Astrocyte of the cerebellum (primary cell): ENCODE measurements around the gene TNFRSF25.

Experiments
- DNase-seq: peaks from one replicate; pipeline ENCODE4 v3.0.0-alpha.2; 2011; ENCODE audit warnings: low read depth
- H3K4me3 ChIP-seq: 2 replicates; pipeline ENCODE4 v1.5.1; 2011; ENCODE audit warnings: mild to moderate bottlenecking, low read depth, low read length, moderate library complexity
- CTCF ChIP-seq: IDR thresholded peaks from 2 replicates; pipeline ENCODE4 v1.5.1; 2012; ENCODE audit warnings: low read length, low read depth, moderate library complexity, mild to moderate bottlenecking; ENCODE audit errors: missing control alignments
- in situ Hi-C: cut with HindIII; loops from 2 replicates; pipeline ENCODE4 v1.10.0; 2017; ENCODE audit warnings: low sequenced_read_pairs

TNFRSF25 gene

GRCh38 chr1:6488602-6489382 is 22.8 kb upstream of the TNFRSF25 start:
- in situ Hi-C loops: no loop called here
- TF ChIP-seq CTCF: no peak
- no peak for DNase-seq
- no peak overlapping the region for H3K4me3 ChIP-seq

- DNase-seq: no peak
- TF ChIP-seq CTCF: no peak
- H3K4me3 ChIP-seq: no peak overlapping the region
- in situ Hi-C loops: no loop called here
Observed at GRCh38 chr1:6487804-6488484, 22.0 kb upstream of the TNFRSF25 start.

GRCh38 chr1:6486433-6487011 is 20.5 kb upstream of the TNFRSF25 start:
- H3K4me3 ChIP-seq: peak overlapping the region; percentile 48
- DNase-seq: peak; percentile 66
- in situ Hi-C loops: no loop called here
- peak; percentile 93 for TF ChIP-seq CTCF

- DNase-seq: no peak
- peak; percentile 20 for TF ChIP-seq CTCF
- in situ Hi-C loops: no loop called here
- peak overlapping the region; percentile 48 for H3K4me3 ChIP-seq
Observed at GRCh38 chr1:6485168-6486101, 19.5 kb upstream of the TNFRSF25 start.

- no peak for DNase-seq
- peak overlapping the region; percentile 48 for H3K4me3 ChIP-seq
- in situ Hi-C loops: no loop called here
- TF ChIP-seq CTCF: no peak
Observed at GRCh38 chr1:6484826-6485167, 18.8 kb upstream of the TNFRSF25 start.

GRCh38 chr1:6483761-6484117 is 17.8 kb upstream of the TNFRSF25 start:
- no peak for TF ChIP-seq CTCF
- in situ Hi-C loops: no loop called here
- H3K4me3 ChIP-seq: no peak overlapping the region
- no peak for DNase-seq
